Measurements from ENCODE around the gene FLT3.

Gene FLT3

DNA sequence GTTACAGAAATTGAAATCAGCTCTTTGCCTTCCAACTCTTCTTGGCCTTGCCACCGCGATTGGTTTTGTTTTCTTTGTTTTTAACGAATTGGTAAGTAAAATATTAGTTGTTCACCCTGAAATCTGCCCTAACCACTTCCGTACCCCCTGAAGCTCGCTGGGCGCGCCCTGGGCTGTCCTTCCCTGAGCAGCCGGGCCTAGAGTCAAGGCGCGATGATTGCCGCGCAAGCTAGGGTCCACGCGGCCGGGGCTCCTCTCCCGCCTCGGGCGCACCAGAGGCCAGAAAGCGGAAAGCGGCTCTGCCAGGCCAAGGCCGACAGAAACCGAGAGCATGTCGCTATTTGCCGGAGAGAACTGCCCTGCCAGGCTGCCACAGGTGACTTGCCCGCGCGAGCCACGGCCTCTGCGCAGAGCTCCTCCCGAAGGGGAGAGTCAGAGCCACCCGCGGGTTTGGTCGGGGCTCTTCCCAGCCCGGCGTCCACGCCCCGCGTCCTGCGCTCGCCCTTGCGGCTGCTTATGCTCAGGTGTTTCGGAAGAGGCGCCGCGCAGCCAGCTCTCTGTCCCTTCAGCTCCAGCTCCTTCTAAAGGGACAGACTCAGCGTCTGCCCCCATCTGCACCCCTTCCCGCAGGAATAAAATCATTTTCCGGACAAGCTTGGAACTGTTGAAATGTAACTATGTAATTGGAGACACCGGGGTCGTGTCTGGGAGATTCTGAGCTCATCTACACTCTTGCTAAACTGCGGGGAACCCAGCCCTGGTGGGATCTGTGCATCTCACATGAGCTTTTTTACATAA, 124.6 kb downstream of the FLT3 start:
- no peak for DNase-seq (ENCODE audit: low spot score)
- peaks cover 96% of the 10 kb centered on the region for H3K27me3 ChIP-seq (ENCODE audit: insufficient read depth, poor library complexity, severe bottlenecking)

GRCh38 chr13:27973961-27974662, 126.3 kb downstream of the FLT3 start:
- peaks cover 96% of the 10 kb centered on the region for H3K27me3 ChIP-seq (ENCODE audit: insufficient read depth, poor library complexity, severe bottlenecking)
- ATAC-seq (ENCODE audit: low read depth), result no peak
- no peaks in the 10 kb centered on the region for H3K4me1 ChIP-seq (ENCODE audit: insufficient read depth, poor library complexity, severe bottlenecking)

More for the DNA sequence above, 124.6 kb downstream of the FLT3 start:
- H3K27ac ChIP-seq (ENCODE audit: poor library complexity, severe bottlenecking), result no peak overlapping the region
- no peaks in the 10 kb centered on the region for H3K36me3 ChIP-seq (ENCODE audit: low read depth)
- no peaks in the 10 kb centered on the region for H3K4me1 ChIP-seq (ENCODE audit: insufficient read depth, poor library complexity, severe bottlenecking)
- no peaks in the 10 kb centered on the region for H3K9me3 ChIP-seq (ENCODE audit: severe bottlenecking)
- ATAC-seq (ENCODE audit: low read depth), result no peak
- TF ChIP-seq, protein P1, sequence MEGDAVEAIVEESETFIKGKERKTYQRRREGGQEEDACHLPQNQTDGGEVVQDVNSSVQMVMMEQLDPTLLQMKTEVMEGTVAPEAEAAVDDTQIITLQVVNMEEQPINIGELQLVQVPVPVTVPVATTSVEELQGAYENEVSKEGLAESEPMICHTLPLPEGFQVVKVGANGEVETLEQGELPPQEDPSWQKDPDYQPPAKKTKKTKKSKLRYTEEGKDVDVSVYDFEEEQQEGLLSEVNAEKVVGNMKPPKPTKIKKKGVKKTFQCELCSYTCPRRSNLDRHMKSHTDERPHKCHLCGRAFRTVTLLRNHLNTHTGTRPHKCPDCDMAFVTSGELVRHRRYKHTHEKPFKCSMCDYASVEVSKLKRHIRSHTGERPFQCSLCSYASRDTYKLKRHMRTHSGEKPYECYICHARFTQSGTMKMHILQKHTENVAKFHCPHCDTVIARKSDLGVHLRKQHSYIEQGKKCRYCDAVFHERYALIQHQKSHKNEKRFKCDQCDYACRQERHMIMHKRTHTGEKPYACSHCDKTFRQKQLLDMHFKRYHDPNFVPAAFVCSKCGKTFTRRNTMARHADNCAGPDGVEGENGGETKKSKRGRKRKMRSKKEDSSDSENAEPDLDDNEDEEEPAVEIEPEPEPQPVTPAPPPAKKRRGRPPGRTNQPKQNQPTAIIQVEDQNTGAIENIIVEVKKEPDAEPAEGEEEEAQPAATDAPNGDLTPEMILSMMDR (IDR thresholded peaks at IDR 0.05; ENCODE audit: poor library complexity, severe bottlenecking), result no peak
- H3K4me3 ChIP-seq (ENCODE audit: severe bottlenecking), result no peak overlapping the region

GRCh38 chr13:27973291-27973690, 127.1 kb downstream of the FLT3 start:
- TF ChIP-seq, protein P1 (IDR thresholded peaks at IDR 0.05; ENCODE audit: poor library complexity, severe bottlenecking), result no peak
- no peak overlapping the region for H3K27ac ChIP-seq (ENCODE audit: poor library complexity, severe bottlenecking)
- H3K36me3 ChIP-seq (ENCODE audit: low read depth), result no peaks in the 10 kb centered on the region
- no peaks in the 10 kb centered on the region for H3K9me3 ChIP-seq (ENCODE audit: severe bottlenecking)
- DNase-seq (ENCODE audit: low spot score), result no peak
- H3K27me3 ChIP-seq (ENCODE audit: insufficient read depth, poor library complexity, severe bottlenecking), result peaks cover 96% of the 10 kb centered on the region
- H3K4me3 ChIP-seq (ENCODE audit: severe bottlenecking), result no peak overlapping the region
- H3K4me1 ChIP-seq (ENCODE audit: insufficient read depth, poor library complexity, severe bottlenecking), result no peaks in the 10 kb centered on the region
- no peak for ATAC-seq (ENCODE audit: low read depth)

More at GRCh38 chr13:27973961-27974662, 126.3 kb downstream of the FLT3 start:
- Histone ChIP-seq H3K9me3 (ENCODE audit: severe bottlenecking) (no peaks in the 10 kb centered on the region), H3K36me3 (ENCODE audit: low read depth) (no peaks in the 10 kb centered on the region), H3K27ac (ENCODE audit: poor library complexity, severe bottlenecking) (no peak overlapping the region), H3K4me3 (ENCODE audit: severe bottlenecking) (no peak overlapping the region)
- TF ChIP-seq, protein P1 (IDR thresholded peaks at IDR 0.05; ENCODE audit: poor library complexity, severe bottlenecking), result no peak
- DNase-seq (ENCODE audit: low spot score), result no peak

DNA sequence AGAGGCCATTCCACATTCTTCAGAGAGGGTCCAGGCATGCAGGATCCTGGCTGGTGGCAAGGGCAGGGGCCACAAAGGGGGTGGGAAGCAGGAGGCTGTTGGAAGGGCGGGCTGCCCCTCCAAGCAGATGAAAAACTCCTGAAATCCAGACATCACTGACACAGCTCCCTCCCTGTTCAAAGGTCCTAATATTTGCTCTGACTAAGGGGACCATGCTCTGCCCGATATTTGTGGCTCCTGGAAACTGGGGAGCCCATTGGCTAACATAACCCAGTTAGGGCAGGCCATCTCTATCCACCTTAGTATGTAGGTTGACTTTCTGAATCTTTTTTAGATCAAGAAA, 127.9 kb downstream of the FLT3 start:
- no peaks in the 10 kb centered on the region for H3K4me1 ChIP-seq (ENCODE audit: insufficient read depth, poor library complexity, severe bottlenecking)
- H3K9me3 ChIP-seq (ENCODE audit: severe bottlenecking), result no peaks in the 10 kb centered on the region
- H3K27me3 ChIP-seq (ENCODE audit: insufficient read depth, poor library complexity, severe bottlenecking), result peaks cover 96% of the 10 kb centered on the region
- H3K4me3 ChIP-seq (ENCODE audit: severe bottlenecking), result no peak overlapping the region
- H3K36me3 ChIP-seq (ENCODE audit: low read depth), result no peaks in the 10 kb centered on the region
- H3K27ac ChIP-seq (ENCODE audit: poor library complexity, severe bottlenecking), result no peak overlapping the region
- TF ChIP-seq, protein P1 (IDR thresholded peaks at IDR 0.05; ENCODE audit: poor library complexity, severe bottlenecking), result no peak
- DNase-seq (ENCODE audit: low spot score) (no peak), ATAC-seq (ENCODE audit: low read depth) (no peak)

Data from RWPE2 (cell line).